GM23338 (cell line): ENCODE measurements around the gene CCDC201. TPM values are rescaled to one million over a fixed set of nuclear protein-coding genes. Genes with fewer than 3 reads are reported as not detected.

Experiments
- ATAC-seq: fragments of 200-7000 bp; cut with Tn5 transposase; 3 replicates; pipeline ENCODE4 v1.9.1; 2020
- DNase-seq: peaks from one replicate; pipeline ENCODE4 v3.0.0-alpha.2; 2015; ENCODE audit warnings: low spot score
- H2AFZ ChIP-seq: fragments of 200-600 bp; sonication (generic); 2 replicates; pipeline ENCODE4 v1.8.0; 2016; ENCODE audit warnings: antibody characterized with exemption, mild to moderate bottlenecking, moderate library complexity
- H3F3A ChIP-seq: fragments of 200-600 bp; sonication (generic); replicated peaks from 2 replicates; pipeline ENCODE4 v1.8.0; 2017; ENCODE audit warnings: antibody characterized with exemption, mixed run types, low read depth
- H3K27ac ChIP-seq: fragments of 200-600 bp; sonication (generic); 2 replicates; pipeline ENCODE4 v1.6.1; 2016; ENCODE audit warnings: low read depth
- H3K27me3 ChIP-seq: fragments of 200-600 bp; sonication (generic); 2 replicates; pipeline ENCODE4 v1.8.0; 2016; ENCODE audit warnings: mild to moderate bottlenecking, mixed run types, moderate library complexity; ENCODE audit not compliant: insufficient read depth
- H3K36me3 ChIP-seq: fragments of 200-600 bp; sonication (generic); 2 replicates; pipeline ENCODE4 v1.8.0; 2016; ENCODE audit warnings: mild to moderate bottlenecking; ENCODE audit not compliant: insufficient read depth
- H3K4me1 ChIP-seq: fragments of 200-600 bp; sonication (generic); 2 replicates; pipeline ENCODE4 v1.8.0; 2016; ENCODE audit warnings: mild to moderate bottlenecking, moderate library complexity; ENCODE audit not compliant: insufficient read depth
- H3K4me2 ChIP-seq: fragments of 200-600 bp; sonication (generic); 2 replicates; pipeline ENCODE4 v1.7.1; 2017; ENCODE audit warnings: mixed run types
- H3K4me3 ChIP-seq: fragments of 200-600 bp; sonication (generic); 2 replicates; pipeline ENCODE4 v1.6.1; 2016; ENCODE audit warnings: mixed run types
- H3K79me2 ChIP-seq: fragments of 200-600 bp; sonication (generic); replicated peaks from 2 replicates; pipeline ENCODE4 v1.8.0; 2017; ENCODE audit warnings: mild to moderate bottlenecking; ENCODE audit not compliant: insufficient read depth
- H3K9me2 ChIP-seq: fragments of 200-600 bp; sonication (generic); 2 replicates; pipeline ENCODE4 v1.8.0; 2017; ENCODE audit not compliant: insufficient read depth
- H4K20me1 ChIP-seq: fragments of 200-600 bp; sonication (generic); replicated peaks from 2 replicates; pipeline ENCODE4 v1.8.0; 2017; ENCODE audit warnings: mild to moderate bottlenecking; ENCODE audit not compliant: insufficient read depth
- H3K27ac Mint-ChIP-seq: 2 replicates; pipeline ENCODE4 v1.8.0; 2020; ENCODE audit warnings: inconsistent platforms, mild to moderate bottlenecking, moderate library complexity, mixed read lengths
- H3K27me3 Mint-ChIP-seq: 3 replicates; pipeline ENCODE4 v1.8.0; 2022; ENCODE audit warnings: low read depth, mild to moderate bottlenecking, moderate library complexity, mixed read lengths, inconsistent platforms; ENCODE audit not compliant: insufficient read depth, poor library complexity
- H3K36me3 Mint-ChIP-seq: 3 replicates; pipeline ENCODE4 v1.8.0; 2021; ENCODE audit warnings: low read depth, mild to moderate bottlenecking, inconsistent platforms, moderate library complexity, mixed read lengths
- H3K4me1 Mint-ChIP-seq: 3 replicates; pipeline ENCODE4 v1.8.0; 2020; ENCODE audit warnings: mild to moderate bottlenecking, inconsistent platforms, mixed read lengths
- H3K4me3 Mint-ChIP-seq: 3 replicates; pipeline ENCODE4 v1.8.0; 2021; ENCODE audit warnings: moderate library complexity, mild to moderate bottlenecking, inconsistent platforms, mixed read lengths
- H3K9me3 Mint-ChIP-seq: 3 replicates; pipeline ENCODE4 v1.8.0; 2020; ENCODE audit warnings: moderate library complexity, mild to moderate bottlenecking, inconsistent platforms, mixed read lengths
- CREB1 ChIP-seq: fragments of 250-450 bp; sonication (Bioruptor Pico); IDR thresholded peaks from 2 replicates; pipeline ENCODE4 v1.5.0; 2020; ENCODE audit warnings: low read depth, mild to moderate bottlenecking, moderate library complexity
- CTCF ChIP-seq, 2 experiments: fragments of 200-600 bp in 1 of 2; sonication (generic) in 1 of 2; conservative IDR thresholded peaks; 2 replicates each; pipeline versions ENCODE4 v1.5.1 to v1.6.1; 2016 to 2017; ENCODE audit warnings: antibody characterized with exemption in 2 of 2, low read depth in 2 of 2, mild to moderate bottlenecking in 2 of 2, moderate library complexity in 1 of 2
- ETS1 ChIP-seq: IDR thresholded peaks from 2 replicates; pipeline ENCODE4 v1.6.1; 2016; ENCODE audit warnings: antibody characterized with exemption
- EZH2 ChIP-seq: fragments of 200-600 bp; sonication (generic); IDR thresholded peaks from one replicate; pipeline ENCODE4 v1.8.0; 2017; ENCODE audit warnings: antibody characterized with exemption, mild to moderate bottlenecking, low read depth; ENCODE audit not compliant: unreplicated experiment
- EZH2phosphoT487 ChIP-seq: fragments of 200-600 bp; sonication (generic); IDR thresholded peaks from one replicate; pipeline ENCODE4 v1.8.1; 2018; ENCODE audit warnings: antibody characterized with exemption; ENCODE audit not compliant: unreplicated experiment
- JUNB ChIP-seq: IDR thresholded peaks from one replicate; pipeline ENCODE4 v1.6.1; 2016; ENCODE audit warnings: antibody characterized with exemption; ENCODE audit not compliant: unreplicated experiment
- NANOG ChIP-seq: IDR thresholded peaks from 2 replicates; pipeline ENCODE4 v1.6.1; 2016; ENCODE audit warnings: antibody characterized with exemption, borderline replicate concordance
- REST ChIP-seq: IDR thresholded peaks from one replicate; pipeline ENCODE4 v1.6.1; 2018; ENCODE audit warnings: antibody characterized with exemption; ENCODE audit not compliant: unreplicated experiment
- STAT1 ChIP-seq: IDR thresholded peaks from one replicate; pipeline ENCODE4 v1.6.1; 2016; ENCODE audit warnings: antibody characterized with exemption; ENCODE audit not compliant: unreplicated experiment
- ZNF114 ChIP-seq: fragments of 250-450 bp; sonication (Bioruptor Pico); IDR thresholded peaks from 2 replicates; pipeline ENCODE4 v1.5.0; 2020; ENCODE audit warnings: mild to moderate bottlenecking, moderate library complexity
- ZNF331 ChIP-seq: fragments of 250-450 bp; sonication (Bioruptor Pico); IDR thresholded peaks from 2 replicates; pipeline ENCODE4 v1.5.0; 2020; ENCODE audit warnings: low read depth, mild to moderate bottlenecking, moderate library complexity
- polyA plus RNA-seq: library from polyadenylated mRNA; unstranded; fragments of >200 nt; fragmentation: Nextera tagmentation; extraction: Ambion mirVana; gene quantifications from 2 replicates; pipeline ENCODE4 v1.2.1, GENCODE V29; 2016
- total RNA-seq: library from RNA; depleted of rRNA; stranded (reverse); fragments of >200 nt; shearing (Covaris generic); gene quantifications from 2 replicates; pipeline ENCODE4 v1.2.3, GENCODE V29; 2014

The CCDC201 gene
- total and polyA plus RNA-seq, 2 experiments from 2014 or later = not detected

- TF ChIP-seq ETS1 (no peak), CTCF (conservative IDR thresholded peaks at IDR 0.05; ENCODE audit: low read depth in 2 of 2) (no peak)
Observed at GRCh38 chr7:45894665-45895062, 21.8 kb upstream of the CCDC201 start (continued).

GRCh38 chr7:45893996-45894664 is 21.2 kb upstream of the CCDC201 start:
- Histone ChIP-seq H3K79me2 (no peaks in the 10 kb centered on the region), H3F3A (no peaks in the 10 kb centered on the region), H3K4me2 (no peak overlapping the region), H3K27me3 (peaks cover 18% of the 10 kb centered on the region), H3K36me3 (no peaks in the 10 kb centered on the region), H3K9me2 (0 out of 2 replicates have a peak, but pooled peaks cover 3% of the 10 kb centered on the region), H4K20me1 (no peaks in the 10 kb centered on the region; the same call in 1 of the 2 replicates), H3K4me3 (no peak overlapping the region), H3K27ac (no peak overlapping the region), H2AFZ (no peak overlapping the region), H3K4me1 (peaks cover 9% of the 10 kb centered on the region; the same call in 1 of the 2 replicates)
- Mint-ChIP-seq H3K9me3 (no peaks in the 10 kb centered on the region; the same call in 2 of the 3 replicates), H3K4me3 (no peak overlapping the region), H3K27ac (no peak overlapping the region), H3K4me1 (peaks cover 6% of the 10 kb centered on the region), H3K36me3 (no peaks in the 10 kb centered on the region), H3K27me3 (peaks cover 19% of the 10 kb centered on the region)
- ATAC-seq (no peak), DNase-seq (no peak)
- TF ChIP-seq ZNF331 (no peak), REST (no peak), CREB1 (CRISPR knock-in tag) (no peak), STAT1 (no peak), ETS1 (no peak), EZH2 (no peak), JUNB (no peak), EZH2phosphoT487 (no peak), ZNF114 (CRISPR knock-in tag) (no peak), NANOG (no peak)
